Thyroid gland (tissue), 4 donors: ENCODE results near the gene CTDP1. TPM values are rescaled to one million over a fixed set of nuclear protein-coding genes. Genes with fewer than 3 reads are reported as not detected.

ENCODE experiments used
- DNase-seq, 2 donors: peaks; one replicate each; pipeline ENCODE4 v3.0.0-alpha.2; 2019
- H3K27ac ChIP-seq, 3 donors: fragments of 200-600 bp; sonication (generic); 1 replicate in 2 of 3; 2 replicates in 1 of 3; pipeline ENCODE4 v1.5.1; 2016 to 2019; ENCODE audit warnings: mild to moderate bottlenecking in 1 of 3, moderate library complexity in 1 of 3
- H3K27me3 ChIP-seq: fragments of 200-600 bp; sonication (generic); one replicate; pipeline ENCODE4 v1.5.1; 2019
- H3K36me3 ChIP-seq, 2 donors: fragments of 200-600 bp; sonication (generic); one replicate each; pipeline ENCODE4 v1.5.1; 2016 to 2019
- H3K4me1 ChIP-seq, 2 donors: fragments of 200-600 bp; sonication (generic); one replicate each; pipeline ENCODE4 v1.5.1; 2017 to 2019
- H3K4me3 ChIP-seq, 3 donors: fragments of 200-600 bp; sonication (generic); replicated peaks in 1 of 3; 1 replicate in 2 of 3; 2 replicates in 1 of 3; pipeline ENCODE4 v1.5.1; 2016; ENCODE audit warnings: mild to moderate bottlenecking in 1 of 3
- H3K9me3 ChIP-seq: fragments of 200-600 bp; sonication (generic); one replicate; pipeline ENCODE4 v1.5.1; 2017
- CTCF ChIP-seq, 6 experiments: fragments of 200-600 bp in 3 of 6; fragments of 450-650 bp in 3 of 6; sonication (generic) in 3 of 6; IDR thresholded peaks; one replicate each; pipeline ENCODE4 v1.5.1; 2016 to 2019; ENCODE audit warnings: antibody characterized with exemption in 6 of 6, mild to moderate bottlenecking in 2 of 6, inconsistent platforms in 1 of 6, moderate library complexity in 1 of 6
- POLR2A ChIP-seq, 2 donors: fragments of 450-650 bp; IDR thresholded peaks; one replicate each; pipeline ENCODE4 v1.6.1; 2017; ENCODE audit warnings: antibody characterized with exemption in 2 of 2, mild to moderate bottlenecking in 2 of 2, moderate library complexity in 1 of 2
- WGBS, 2 donors: methylation state at CpG; one replicate each; pipeline ENCODE4 v1.1.5; 2017; 5-methylcytosine and 5-hydroxymethylcytosine counted together
- intact Hi-C: fragments of 100-400 bp; cut with DNase I; formaldehyde crosslinking; loops from one replicate; pipeline ENCODE4 v1.15.1; 2023
- total RNA-seq, 4 donors: library from RNA; depleted of rRNA; stranded (reverse); fragments of >200 nt; gene quantifications; one replicate each; pipeline ENCODE4 v1.2.3, GENCODE V29; 2016

The CTDP1 gene
- total RNA-seq, 4 donors from 2014 or later: 18.5 to 23.6 (median 20.9) TPM

- intact Hi-C loops: no loop called here
- Histone ChIP-seq H3K4me3 (no peak overlapping the region), H3K36me3 (peaks cover 29 to 34% of the 10 kb centered on the region in 2 donors), H3K4me1 (no peaks in the 10 kb centered on the region), H3K27ac (no peak overlapping the region), H3K9me3 (no peaks in the 10 kb centered on the region), H3K27me3 (no peaks in the 10 kb centered on the region)
- TF ChIP-seq CTCF (IDR thresholded peaks at IDR 0.05) (no peak), POLR2A (IDR thresholded peaks at IDR 0.05) (no peak)
- WGBS, 2 donors: 96 to 97% methylated on average over 36 to 38 of the region's 38 CpGs
- DNase-seq: no peak
Observed at GRCh38 chr18:79733135-79733701, 53.6 kb downstream of the CTDP1 start.

GRCh38 chr18:79733986-79734770, 54.6 kb downstream of the CTDP1 start:
- H3K27me3 ChIP-seq: no peaks in the 10 kb centered on the region
- no peak overlapping the region for H3K4me3 ChIP-seq
- no peaks in the 10 kb centered on the region for H3K4me1 ChIP-seq
- H3K36me3 ChIP-seq: peaks cover 27 to 38% of the 10 kb centered on the region in 2 donors
- no peaks in the 10 kb centered on the region for H3K9me3 ChIP-seq
- 87 to 93% methylated on average over 33 of the region's 33 CpGs for WGBS, 2 donors
- no peak overlapping the region for H3K27ac ChIP-seq
- DNase-seq: no peak
- TF ChIP-seq POLR2A (IDR thresholded peaks at IDR 0.05) (no peak), CTCF (IDR thresholded peaks at IDR 0.05) (no peak)
- intact Hi-C loops: no loop called here

GRCh38 chr18:79735071-79735980, 55.7 kb downstream of the CTDP1 start:
- Histone ChIP-seq H3K36me3 (peaks cover 22 to 31% of the 10 kb centered on the region in 2 donors), H3K27ac (no peak overlapping the region), H3K4me1 (no peaks in the 10 kb centered on the region), H3K27me3 (no peaks in the 10 kb centered on the region), H3K4me3 (no peak overlapping the region), H3K9me3 (no peaks in the 10 kb centered on the region)
- TF ChIP-seq POLR2A (IDR thresholded peaks at IDR 0.05) (no peak), CTCF (IDR thresholded peaks at IDR 0.05) (no peak)
- no peak for DNase-seq
- intact Hi-C loops: no loop called here
- WGBS, 2 donors: 96 to 98% methylated on average over 47 to 59 of the region's 63 CpGs

- TF ChIP-seq POLR2A (IDR thresholded peaks at IDR 0.05) (no peak), CTCF (IDR thresholded peaks at IDR 0.05) (no peak)
- H3K36me3 ChIP-seq: peaks cover 21 to 31% of the 10 kb centered on the region in 2 donors
- no peak for DNase-seq
Observed at GRCh38 chr18:79736230-79736629, 56.6 kb downstream of the CTDP1 start.

More at GRCh38 chr18:79736230-79736629, 56.6 kb downstream of the CTDP1 start:
- 92 to 96% methylated on average over 24 to 25 of the region's 25 CpGs for WGBS, 2 donors
- H3K4me3 ChIP-seq: no peak overlapping the region
- no peaks in the 10 kb centered on the region for H3K4me1 ChIP-seq
- H3K9me3 ChIP-seq: no peaks in the 10 kb centered on the region
- intact Hi-C loops: no loop called here
- no peaks in the 10 kb centered on the region for H3K27me3 ChIP-seq
- no peak overlapping the region for H3K27ac ChIP-seq
